ENCODE data around the gene PHLDB1.
A peak's percentile ranks its signal among the peaks of the same experiment; 100 is the strongest.

DNA sequence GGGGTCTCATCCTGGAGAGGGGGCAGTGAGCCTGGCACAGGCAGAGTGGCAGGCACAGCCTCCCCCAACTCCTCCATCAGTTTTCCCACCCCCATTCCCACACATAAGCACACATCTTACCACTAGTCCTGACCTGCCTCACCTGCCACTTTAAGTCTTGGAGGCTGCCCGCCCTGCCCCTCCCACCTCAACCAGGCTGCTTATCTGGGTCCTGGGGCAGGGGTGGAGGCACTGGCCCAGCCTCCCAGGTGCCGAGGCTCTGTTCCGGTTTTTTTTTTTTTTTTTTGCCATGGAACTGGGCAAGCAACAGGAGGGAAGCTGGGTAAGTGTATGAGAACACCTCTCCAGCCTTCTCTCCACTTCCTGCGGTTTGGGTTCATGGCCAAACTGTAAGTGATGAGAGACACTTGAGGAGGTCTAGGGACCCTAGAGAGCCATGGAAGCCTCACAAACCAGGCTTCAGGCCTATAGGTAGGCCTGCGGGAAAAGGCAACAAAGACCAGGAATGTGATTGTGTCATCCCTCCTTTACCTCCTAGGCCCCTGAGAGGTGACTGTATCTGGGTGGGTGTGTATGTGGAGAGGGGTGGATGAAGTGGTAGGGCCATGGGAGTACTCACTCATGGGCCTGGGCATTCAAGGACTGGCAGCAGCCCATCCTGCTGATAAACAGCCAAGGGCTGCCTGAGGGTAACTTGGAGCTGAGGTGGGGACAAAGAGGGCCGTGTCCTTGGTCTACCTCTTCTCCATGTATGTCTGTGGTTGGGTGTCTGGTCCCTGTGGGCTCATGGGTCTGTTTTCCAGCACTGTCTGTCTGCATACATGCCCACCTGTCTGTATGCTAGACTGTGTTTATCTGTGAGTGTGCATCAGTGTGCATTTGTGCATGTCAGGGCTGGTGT is 22.6 kb downstream of the PHLDB1 start:
- 0 out of 2 replicates have a peak, but pooled peaks have one; percentile 27 for TF ChIP-seq POLR2AphosphoS5 (IDR thresholded peaks at IDR 0.05; ENCODE audit: low read depth, low read length)
- TF ChIP-seq, protein P1, sequence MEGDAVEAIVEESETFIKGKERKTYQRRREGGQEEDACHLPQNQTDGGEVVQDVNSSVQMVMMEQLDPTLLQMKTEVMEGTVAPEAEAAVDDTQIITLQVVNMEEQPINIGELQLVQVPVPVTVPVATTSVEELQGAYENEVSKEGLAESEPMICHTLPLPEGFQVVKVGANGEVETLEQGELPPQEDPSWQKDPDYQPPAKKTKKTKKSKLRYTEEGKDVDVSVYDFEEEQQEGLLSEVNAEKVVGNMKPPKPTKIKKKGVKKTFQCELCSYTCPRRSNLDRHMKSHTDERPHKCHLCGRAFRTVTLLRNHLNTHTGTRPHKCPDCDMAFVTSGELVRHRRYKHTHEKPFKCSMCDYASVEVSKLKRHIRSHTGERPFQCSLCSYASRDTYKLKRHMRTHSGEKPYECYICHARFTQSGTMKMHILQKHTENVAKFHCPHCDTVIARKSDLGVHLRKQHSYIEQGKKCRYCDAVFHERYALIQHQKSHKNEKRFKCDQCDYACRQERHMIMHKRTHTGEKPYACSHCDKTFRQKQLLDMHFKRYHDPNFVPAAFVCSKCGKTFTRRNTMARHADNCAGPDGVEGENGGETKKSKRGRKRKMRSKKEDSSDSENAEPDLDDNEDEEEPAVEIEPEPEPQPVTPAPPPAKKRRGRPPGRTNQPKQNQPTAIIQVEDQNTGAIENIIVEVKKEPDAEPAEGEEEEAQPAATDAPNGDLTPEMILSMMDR (IDR thresholded peaks at IDR 0.05; ENCODE audit: control extremely low read depth in 1 of 3, insufficient read depth in 1 of 3, low read depth in 1 of 3, low read length in 3 of 3), result no peak
- TF ChIP-seq EP300 (IDR thresholded peaks at IDR 0.05; ENCODE audit: borderline replicate concordance in 1 of 2, low read depth in 2 of 2, low read length in 2 of 2), result no peak
- no peak for TF ChIP-seq RAD21 (IDR thresholded peaks at IDR 0.05 in 1 of 2, conservative IDR thresholded peaks at IDR 0.05 in 1 of 2; ENCODE audit: low read depth in 2 of 2, low read length in 2 of 2)
- TF ChIP-seq SIN3A (conservative IDR thresholded peaks at IDR 0.05 in 1 of 2, IDR thresholded peaks at IDR 0.05 in 1 of 2; ENCODE audit: low read depth in 1 of 2, low read length in 2 of 2), result no peak
- TF ChIP-seq CHD2 (IDR thresholded peaks at IDR 0.05; ENCODE audit: low read length), result no peak
- no peak for TF ChIP-seq FOSL1 (IDR thresholded peaks at IDR 0.05; ENCODE audit: insufficient read depth, low read depth, low read length)
- TF ChIP-seq RBBP5 (IDR thresholded peaks at IDR 0.05; ENCODE audit: borderline replicate concordance, low read depth, low read length), result no peak
- TF ChIP-seq, protein P2, sequence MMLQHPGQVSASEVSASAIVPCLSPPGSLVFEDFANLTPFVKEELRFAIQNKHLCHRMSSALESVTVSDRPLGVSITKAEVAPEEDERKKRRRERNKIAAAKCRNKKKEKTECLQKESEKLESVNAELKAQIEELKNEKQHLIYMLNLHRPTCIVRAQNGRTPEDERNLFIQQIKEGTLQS (IDR thresholded peaks at IDR 0.05; ENCODE audit: insufficient read depth, low read depth, low read length), result no peak

All from H1 (cell line).